ENCODE data around the gene GRM5.
A peak's percentile ranks its signal among the peaks of the same experiment; 100 is the strongest.
"Not testable (repeated sequence)": the region's sequence is repeated elsewhere in the genome, so short reads cannot be mapped to it uniquely, and the experiment has no call there.

GRM5 gene

DNA sequence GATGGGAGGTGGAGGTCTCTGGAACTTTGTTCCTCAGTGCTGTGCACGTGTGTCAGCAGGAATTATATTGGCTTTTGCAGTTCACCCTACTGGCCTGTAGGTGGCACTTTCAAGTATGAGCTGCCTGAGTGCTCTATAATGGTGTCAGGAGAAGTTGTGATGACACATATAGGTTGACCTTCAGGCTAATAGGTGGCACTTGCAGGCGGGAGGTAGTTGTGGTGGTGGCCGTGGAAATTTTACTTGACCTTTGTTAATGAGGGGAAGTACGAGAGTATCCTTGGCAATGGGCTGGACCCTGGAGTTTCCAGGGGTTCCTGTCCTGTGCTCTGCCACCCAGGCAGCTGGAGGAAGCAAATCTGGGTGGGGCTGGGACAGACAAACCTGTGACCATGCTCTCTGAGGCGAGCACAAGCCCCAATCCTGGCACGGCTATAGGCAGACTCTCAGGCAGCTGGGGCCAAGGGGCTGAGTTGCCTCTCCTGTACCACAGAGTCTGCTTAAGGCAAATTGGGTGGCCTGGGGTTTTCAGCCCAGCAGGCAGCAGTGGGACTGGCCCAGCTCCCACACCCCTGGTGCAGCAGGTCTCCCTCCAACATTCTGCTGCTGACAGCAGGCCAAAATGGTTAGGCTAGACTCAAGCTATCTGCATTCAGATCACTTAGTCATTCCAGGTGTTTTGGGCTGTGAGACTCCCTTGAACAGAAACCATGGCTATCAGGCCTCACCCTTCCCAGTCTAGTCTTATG is 580.7 kb downstream of the GRM5 start:
- peak; percentile 19 for DNase-seq

DNA sequence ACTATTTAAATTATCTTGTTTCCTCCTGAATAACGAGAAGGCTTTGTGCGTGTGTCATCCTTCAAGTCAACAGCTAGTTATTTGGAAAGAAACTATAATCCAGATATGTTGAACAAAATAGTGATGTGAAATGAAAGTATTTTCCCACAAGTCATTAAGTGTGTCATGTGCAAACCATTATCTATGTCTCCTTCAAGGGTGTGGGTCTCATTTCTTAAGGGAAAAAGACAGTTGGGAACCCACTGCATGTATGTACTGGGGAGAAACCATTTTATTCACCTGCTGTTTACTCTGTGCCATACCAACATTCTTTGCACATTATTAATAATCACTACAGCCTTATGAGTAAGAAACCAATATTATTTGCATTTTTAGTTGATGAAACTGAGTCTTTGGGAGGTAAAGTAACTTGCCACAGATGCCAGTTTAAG is 582.9 kb downstream of the GRM5 start:
- DNase-seq: no peak

DNA sequence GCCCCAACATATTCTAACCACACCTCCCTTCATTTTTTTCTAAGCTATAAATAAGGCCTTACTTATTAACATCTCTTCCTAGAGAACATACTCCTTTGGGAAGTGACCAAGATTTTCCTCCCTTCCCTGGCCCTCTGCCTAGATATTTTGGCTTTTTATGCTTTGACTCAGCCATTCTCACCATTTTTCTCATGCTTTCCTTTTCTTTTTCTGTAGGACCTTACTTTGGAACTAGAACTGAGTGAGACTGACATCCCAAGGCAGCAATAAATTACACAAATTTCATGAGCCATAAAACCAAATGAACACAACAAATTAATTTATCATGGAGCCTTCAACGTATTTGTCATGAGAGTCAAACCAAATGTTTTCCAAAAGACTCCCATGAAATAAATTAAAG is 585.6 kb downstream of the GRM5 start:
- DNase-seq: no peak

DNA sequence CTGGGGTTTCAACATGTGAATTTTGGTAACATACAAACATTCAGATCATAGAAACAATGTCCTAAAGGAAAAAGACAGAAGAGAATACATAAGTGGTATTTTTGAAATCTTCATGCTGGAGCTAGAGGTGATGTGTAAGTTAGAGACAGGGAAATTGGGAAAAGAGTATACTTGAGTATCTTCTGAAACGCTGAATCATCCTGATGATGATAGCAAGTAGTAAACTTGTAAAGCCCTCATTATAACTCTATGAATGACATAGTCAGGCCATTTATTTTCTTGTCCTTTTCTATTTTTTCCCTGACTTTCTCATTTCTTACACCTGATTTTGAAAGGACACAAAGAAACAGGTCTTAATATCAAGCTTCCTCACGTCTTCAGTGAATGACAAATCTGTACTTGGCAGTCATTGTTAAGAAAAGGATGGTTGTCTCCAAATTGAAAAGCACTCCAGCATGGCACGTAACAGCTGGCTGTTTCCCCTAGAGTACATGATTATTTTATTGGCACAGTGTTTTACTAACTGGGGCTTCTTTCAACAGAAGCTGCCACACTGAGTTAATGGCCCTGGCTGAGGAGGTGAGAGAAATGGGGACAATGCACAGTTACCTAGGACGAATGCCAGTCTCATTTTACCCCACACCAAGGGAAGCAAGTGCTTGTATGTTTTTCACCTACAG is 587.5 kb downstream of the GRM5 start:
- DNase-seq: no peak

DNA sequence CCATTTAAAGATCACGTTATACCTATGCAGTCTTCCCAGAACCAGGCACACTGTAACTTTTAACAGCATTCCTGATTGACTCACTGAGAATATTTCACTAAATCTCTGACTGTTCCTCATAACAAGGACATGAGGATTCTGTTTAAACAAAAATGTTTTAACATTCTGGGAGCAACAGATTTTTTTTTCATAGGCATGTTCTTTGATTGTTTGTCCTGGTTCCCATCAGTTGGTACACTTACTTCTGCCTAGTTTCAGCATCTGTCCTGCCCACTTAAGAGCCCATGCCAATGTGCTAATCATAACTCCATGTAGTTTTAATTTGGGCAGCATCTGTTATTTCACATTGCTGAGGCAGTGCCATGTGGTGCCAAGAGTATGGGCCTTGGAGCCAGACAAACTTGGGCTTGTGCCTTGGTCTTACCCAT is 589.8 kb downstream of the GRM5 start:
- DNase-seq: no peak

DNA sequence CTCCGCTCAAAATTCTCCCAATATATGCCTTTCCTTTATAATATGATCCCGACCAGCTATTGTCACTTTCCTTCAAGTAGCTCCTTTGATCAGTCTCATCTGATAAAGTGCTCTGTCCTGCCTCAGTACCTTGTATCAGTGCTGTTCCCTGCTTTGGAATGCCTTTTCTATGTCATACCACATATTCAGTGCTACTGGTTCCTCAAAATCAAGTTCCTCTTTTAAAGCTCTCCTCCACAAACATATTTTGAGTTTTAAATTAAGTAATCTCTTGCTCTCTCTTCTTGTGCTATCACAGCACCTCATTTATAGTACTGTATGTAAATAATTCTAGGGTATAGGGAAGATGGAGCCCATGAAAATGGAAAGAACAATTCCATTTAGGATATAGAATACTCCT is 591.1 kb downstream of the GRM5 start:
- no peak for DNase-seq

DNA sequence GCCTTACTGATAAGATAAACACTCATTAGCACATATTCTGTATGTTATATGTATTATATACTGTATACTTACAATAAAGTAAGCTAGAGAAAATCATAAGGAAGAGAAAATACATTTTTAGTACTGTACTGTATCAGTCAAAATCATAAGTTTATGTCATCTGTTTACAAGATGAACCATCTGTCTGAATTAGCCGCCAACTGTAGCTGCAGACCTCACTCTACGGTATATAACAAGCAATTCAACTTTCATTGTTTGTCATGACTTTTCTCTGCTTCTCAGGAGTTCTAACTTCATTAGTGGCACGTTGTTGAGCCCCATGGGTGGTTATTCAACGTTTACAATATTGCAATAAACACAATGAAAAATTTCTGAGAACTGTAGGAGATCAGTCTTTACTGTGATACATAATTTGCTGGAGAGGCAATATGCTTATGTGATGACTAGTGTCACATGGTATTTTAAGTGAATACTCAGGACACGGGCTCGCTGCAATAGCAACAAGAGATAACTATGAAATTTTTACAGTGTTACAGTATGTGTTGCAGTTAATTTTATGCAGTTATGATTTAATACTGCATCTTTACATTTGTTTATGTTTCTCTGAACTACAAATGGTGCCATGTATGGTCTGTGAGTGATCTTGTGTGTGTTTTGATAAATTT is 596.1 kb downstream of the GRM5 start:
- DNase-seq: no peak

DNA sequence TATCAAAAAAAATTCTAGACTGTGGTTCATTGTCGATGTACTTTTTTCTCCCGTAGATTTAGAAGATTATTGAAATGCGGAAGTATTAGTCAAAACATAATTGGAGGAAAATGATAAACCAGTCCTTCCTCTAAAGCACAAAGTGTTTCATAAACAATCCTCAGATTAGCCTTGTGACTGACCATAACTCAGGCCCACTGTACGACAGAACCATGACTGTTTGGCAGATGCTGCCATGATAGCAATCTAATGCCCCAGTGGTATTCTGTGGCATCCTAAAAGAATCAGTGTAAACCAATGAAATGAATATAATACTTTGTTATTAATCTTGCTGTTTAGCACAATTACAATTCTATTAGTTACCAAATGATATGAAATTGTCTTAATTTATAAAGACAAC is 601.3 kb downstream of the GRM5 start:
- DNase-seq: no peak

DNA sequence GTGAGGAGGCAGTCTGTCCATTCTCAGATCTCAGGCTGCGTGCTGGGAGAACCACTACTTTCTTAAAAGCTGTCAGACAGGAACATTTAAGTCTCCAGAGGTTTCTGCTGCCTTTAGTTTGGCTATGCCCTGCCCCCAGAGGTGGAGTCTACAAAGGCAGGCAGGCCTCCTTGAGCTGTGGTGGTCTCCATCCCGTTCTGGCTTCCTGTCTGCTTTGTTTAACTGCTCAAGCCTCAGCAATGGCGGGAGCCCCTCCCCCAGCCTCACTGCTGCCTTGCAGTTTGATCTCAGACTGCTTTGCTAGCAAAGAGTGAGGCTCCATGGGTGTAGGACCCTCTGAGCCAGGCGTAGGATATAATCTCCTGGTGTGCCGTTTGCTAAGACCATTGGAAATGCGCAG is 602.5 kb downstream of the GRM5 start:
- not testable (repeated sequence) for DNase-seq

DNA sequence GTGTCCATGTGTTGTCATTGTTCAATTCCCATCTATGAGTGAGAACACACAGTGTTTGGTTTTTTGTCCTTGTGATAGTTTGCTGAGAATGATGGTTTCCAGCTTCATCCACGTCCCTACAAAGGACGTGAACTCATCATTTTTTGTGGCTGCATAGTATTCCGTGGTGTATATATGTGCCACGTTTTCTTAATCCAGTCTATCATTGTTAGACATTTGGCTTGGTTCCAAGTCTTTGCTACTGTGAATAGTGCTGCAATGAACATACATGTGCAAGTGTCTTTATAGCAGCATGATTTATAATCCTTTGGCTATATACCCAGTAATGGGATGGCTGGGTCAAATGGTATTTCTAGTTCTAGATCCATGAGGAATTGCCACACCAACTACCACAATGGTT is 607.7 kb downstream of the GRM5 start:
- not testable (repeated sequence) for DNase-seq

DNA sequence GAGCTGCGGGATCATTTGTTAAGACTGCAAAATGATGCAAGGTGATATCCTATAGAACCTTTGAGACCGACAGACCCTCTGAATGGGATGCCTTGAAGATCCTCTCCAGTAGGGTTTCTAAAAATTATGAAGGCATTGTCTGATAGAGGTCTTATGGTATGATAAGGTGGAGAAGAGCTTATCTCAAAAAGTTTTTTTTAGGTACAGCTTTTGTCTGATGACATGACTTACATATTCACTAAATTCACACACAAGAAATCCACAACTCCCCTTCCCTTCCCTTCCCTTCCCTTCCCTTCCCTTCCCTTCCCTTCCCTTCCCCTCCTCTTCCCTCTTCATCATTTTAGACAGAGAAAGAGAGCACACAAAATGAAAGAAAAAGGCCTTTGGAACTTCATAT is 609.8 kb downstream of the GRM5 start:
- no peak for DNase-seq

DNA sequence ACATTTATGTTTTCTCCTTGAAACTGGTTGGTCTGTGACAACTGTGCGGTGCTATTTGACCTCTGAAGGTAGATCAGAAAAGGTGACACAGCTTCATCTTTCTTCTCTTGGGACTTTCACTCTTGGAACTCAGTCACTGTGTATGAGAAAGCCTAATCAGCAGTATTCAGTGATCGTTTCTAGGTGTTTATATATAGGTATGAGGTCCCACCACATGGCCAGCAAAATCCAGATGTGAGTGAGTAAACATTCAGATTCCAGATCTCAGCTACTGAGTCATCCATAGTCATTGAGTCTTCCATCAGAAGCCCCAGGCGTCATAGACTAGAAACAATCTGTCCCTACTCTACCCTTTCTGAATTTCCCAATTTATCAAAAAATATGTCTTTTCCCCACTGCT is 610.9 kb downstream of the GRM5 start:
- DNase-seq: no peak

Data from activated naive CD4-positive, alpha-beta T cell treated with anti-CD3 and anti-CD28 coated beads, Interleukin-2, amount 50 U/mL, for 16 hours (primary cell).